Fibroblast of lung (primary cell): ENCODE results near the gene RTN4RL1.

Experiments used
- CTCF ChIP-seq, 2 donors: IDR thresholded peaks in 1 of 2; conservative IDR thresholded peaks in 1 of 2; 1 replicate in 1 of 2; 2 replicates in 1 of 2; pipeline ENCODE4 v1.5.1; 2011 to 2012; ENCODE audit warnings: low read length in 2 of 2, control low read depth in 1 of 2, inconsistent platforms in 1 of 2, low read depth in 1 of 2, mild to moderate bottlenecking in 1 of 2
- EZH2 ChIP-seq: IDR thresholded peaks from 2 replicates; pipeline ENCODE4 v1.5.1; 2012; ENCODE audit warnings: low read length, control low read depth, mild to moderate bottlenecking; ENCODE audit errors: missing control alignments

GRCh38 chr17:1972487-1973160 is 52.5 kb downstream of the RTN4RL1 start:
- TF ChIP-seq EZH2 (no peak), CTCF (conservative IDR thresholded peaks at IDR 0.05 in 1 of 2, IDR thresholded peaks at IDR 0.05 in 1 of 2; ENCODE audit: low read depth in 1 of 2, low read length in 2 of 2) (no peak)
